Stimulated activated CD4-positive, alpha-beta T cell treated with anti-CD3 and anti-CD28 coated beads, TNF-alpha, amount 100 ng/mL, for 24 hours (primary cell): ENCODE data around the gene BEX3.
A peak's percentile ranks its signal among the peaks of the same experiment; 100 is the strongest.
"Not testable (repeated sequence)": the region's sequence is repeated elsewhere in the genome, so short reads cannot be mapped to it uniquely, and the experiment has no call there.

Experiments
- DNase-seq, 3 experiments: peaks; one replicate each; pipeline ENCODE4 v3.0.0-alpha.2; 2020; ENCODE audit warnings: low read depth in 3 of 3

The BEX3 gene

GRCh38 chrX:103376118-103376978, at the start of gene BEX3:
Gene BEX3 (plus strand): TSS chrX:103376538. CDS start chrX:103377522, 984 bp downstream.
- DNase-seq: peak in 1 of 3 experiments; percentile 26

DNA sequence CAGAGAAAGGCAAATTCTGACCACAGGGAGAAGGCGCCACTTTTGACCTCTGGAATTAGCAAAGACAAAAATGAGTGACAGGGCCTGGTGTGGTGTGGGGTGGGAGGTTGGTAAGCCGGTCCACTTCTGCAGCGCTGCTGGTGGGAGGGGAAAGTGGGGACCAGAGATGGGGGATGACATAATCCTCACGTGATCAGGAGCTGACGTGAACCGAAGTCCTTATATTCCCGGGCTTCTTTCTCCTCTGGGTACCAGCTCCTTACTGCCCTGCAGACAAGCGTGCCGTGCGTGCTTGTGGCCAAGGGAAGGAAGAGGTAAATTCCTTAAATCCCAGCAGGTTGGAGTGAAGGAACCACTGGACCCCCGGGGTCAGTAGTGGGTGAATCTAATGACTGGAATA, 46.3 kb upstream of the BEX3 start, which contains the start of gene TCEAL7:
TCEAL7 (plus strand) TSS at position 249 of the 400 bp plus-strand sequence. CDS start 1,165 bp downstream, outside the sequence.
- no peak for DNase-seq

- no peak for DNase-seq
These were observed 45.6 kb upstream of the BEX3 start for GRCh38 chrX:103330681-103331288.

DNA sequence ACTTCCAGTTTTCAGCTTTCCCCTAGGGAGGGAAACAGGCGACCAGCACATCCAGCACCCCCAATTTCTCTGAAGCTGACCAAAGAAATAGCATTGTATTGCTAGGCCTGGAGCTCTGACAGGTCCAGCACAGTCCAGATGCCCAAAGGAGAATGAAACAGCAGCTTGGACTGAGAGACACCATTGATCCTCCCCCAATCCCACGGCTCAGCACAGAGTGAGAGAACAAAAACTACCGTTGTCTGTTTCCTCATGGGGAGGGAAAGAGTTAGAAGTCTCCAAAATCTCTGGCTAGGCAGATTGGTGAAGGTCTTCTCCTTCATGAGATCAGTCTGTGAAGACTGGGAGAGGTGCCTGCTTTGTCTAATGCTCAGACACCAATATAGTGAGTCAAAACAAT, 37.7 kb upstream of the BEX3 start:
- no peak for DNase-seq

DNA sequence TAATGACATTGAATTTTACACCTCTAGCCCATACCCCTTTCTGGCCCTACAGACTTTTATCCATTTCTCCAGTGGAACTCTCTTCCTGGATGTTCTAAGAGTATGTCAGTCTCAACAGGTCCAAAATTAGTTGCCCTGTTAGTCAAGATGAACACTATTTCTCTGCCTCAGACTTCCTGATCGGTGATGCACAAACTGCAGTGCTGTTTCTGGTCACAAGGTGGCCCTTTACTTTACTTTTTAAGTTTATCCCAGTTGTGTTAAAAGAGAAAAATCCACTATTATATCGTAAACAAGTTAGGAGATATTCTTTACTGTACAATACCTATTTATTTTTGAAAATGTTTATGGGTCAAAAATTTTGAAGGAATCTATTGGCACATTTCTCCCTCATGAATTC, 33.2 kb upstream of the BEX3 start:
- peak in 1 of 3 experiments; percentile 14 for DNase-seq

DNA sequence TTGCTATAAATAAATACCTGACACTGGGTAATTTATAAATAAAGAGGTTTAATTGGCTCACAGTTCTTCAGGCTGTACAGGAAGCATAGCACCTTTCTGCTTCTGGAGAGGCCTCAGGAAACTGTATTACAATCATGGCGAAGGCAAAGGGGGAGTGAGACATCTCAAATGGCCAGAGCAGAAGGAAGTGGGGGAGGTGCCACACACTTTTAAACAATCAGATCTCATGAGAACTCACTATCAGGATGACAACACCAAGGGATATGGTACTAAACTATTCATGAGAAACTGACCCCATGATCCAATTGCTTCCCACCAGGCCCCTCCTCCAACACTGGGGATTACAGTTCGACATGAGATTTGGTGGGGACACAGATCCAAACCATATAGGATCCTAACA, 31.7 kb upstream of the BEX3 start:
- no peak for DNase-seq

- no peak for DNase-seq
These were observed 28.5 kb upstream of the BEX3 start for GRCh38 chrX:103347682-103348397.

DNA sequence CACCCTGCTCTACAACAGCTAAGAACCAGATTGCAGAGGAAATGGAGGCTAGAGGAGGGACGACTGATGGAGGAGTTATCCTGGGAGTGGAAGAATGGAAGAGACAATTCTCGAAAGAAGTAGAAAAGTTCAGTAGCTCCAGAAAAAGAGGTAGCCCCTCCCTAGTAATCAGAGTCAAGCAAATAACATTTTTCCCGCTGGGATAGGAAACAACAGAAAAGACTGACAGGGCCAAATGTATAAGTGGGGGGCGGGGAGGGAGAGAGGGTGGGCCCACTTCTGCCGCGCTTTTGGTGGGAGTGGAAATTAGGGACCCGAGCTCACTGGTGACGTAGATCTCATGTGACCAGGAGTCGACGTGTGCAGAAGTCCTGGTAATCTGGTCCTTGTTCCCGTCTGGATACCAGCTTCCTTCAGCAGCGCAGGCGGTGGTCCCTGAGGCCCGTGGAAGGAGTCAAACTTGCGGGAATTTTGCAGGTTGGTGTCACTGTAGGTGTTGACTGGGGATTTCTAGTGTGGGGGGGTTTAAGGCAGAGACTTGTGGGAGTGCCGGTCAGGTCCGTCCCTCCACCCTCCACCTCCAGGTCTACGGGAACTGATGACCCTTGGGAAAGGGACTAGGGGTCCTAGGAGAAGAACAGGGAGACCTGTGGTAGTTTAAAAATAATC, 20.1 kb upstream of the BEX3 start, which contains the start of gene TCEAL9:
TCEAL9 (plus strand) TSS at position 377 of the 669 bp plus-strand sequence. CDS start 1,179 bp downstream, outside the sequence.
- no peak for DNase-seq

DNA sequence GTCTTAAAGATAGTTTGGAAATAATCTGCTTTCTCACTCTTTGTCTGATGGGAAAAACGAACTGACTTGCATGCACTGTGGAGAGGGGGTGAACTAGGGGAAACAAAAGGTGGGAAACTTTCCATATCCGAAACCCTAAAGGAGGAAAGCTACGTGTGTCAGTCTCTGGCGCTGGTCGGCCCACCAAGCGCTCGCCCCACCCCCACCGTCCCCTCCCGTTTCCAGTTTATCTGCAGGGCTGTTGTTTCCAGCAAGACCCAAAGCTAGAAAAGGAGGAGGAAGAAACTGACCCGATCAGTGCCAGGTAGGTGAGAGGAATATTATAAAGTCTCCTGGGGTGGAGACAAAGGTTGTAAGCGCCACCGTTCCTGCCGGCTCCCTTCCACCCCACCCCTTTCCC, 19.5 kb upstream of the BEX3 start:
- DNase-seq: no peak

GRCh38 chrX:103357871-103358270, 18.5 kb upstream of the BEX3 start:
- DNase-seq: no peak

DNA sequence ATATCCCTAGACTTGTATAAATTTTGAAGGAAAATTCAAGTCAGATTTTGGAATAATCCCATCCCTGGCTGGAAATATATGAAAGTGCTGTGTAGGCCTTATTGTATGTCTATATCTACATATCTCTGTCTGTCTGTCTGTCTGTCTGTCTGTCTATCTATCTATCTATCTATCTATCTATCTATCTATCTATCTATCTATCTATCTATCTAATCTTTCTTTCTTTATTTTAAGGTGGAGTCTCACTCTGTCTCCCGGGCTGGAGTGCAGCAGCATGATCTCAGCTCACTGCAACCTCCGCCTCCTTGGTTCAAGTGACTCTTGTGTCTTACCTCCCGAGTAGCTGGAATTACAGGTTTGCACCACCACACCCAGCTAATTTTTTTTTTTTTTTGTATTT, 16.7 kb upstream of the BEX3 start:
- DNase-seq: not testable (repeated sequence)

DNA sequence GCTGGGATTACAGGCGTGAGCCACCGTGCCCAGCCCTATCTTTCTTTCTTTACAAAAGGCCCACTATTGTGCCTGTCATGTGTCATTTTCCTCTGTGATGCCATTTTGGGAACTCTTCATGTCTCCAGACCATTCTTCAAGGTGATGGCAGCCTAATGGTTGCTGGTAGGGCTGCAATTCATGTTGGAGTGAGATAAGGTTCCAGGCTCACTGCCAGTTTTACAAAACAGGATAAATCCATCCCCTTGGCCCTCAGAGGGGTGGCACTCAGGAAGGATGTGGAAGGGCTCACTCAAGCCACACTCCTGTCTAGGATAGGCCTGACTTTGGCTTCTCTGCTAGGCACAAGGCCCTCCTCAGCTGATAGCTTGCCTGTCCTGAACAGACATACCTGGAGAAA, 16.2 kb upstream of the BEX3 start:
- no peak for DNase-seq

DNA sequence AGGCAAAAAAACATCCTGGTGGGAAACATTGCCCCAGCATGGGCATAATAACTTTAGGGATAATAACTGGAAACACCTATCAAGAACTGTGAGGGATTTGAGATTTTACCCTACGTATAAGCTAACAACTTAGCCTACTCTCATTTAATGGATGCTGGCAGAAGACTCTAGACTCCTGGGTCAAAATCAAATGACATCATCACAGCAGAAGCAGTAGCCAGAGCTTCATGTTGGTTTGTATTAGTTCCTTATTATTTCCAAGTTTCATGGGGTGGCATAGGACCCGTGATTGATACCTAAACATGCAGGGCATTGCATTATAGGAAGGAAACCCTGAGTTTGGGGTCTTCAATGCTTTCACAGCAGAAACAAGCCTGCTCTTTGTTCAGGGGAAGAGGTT, 15.4 kb upstream of the BEX3 start:
- DNase-seq: no peak

DNA sequence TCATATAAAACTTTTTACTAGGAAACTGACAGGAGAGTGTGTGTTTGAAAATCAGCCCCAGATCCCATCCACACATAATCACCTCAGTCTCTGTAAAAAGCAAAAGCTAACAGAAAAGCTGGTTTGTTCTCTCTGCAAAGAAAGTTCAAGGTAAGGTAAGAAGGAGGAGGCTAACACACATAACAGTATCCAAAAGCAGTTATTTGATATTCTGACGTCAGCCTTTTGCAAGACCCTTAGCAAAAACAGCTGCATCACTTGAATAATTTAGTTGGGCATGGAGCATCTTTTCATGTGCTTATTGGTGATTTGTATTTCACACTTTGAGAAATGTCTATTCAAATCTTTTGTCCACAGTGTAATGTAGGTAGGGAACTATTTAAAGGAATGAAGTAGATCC, 14.5 kb upstream of the BEX3 start:
- no peak for DNase-seq

DNA sequence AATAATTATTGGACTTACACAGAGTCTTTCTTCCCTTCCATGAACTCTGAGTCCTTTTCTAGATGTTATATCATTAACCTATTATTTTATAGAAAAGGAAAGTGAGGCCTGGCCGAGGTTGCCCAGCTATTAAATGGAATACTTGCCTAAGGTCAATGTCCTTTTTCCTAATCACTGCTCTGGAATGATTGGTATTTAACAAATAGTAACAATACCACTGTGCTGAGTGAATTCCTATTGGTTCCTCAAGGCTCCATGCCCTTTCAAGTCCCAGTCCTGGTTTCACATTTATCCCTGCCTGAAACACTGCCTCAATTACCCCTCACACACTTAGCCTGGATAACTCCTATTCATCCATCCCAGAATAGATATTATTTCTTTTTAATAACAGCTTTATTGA, 13.9 kb upstream of the BEX3 start:
- no peak for DNase-seq

GRCh38 chrX:103363046-103363445, 13.3 kb upstream of the BEX3 start:
- no peak for DNase-seq

DNA sequence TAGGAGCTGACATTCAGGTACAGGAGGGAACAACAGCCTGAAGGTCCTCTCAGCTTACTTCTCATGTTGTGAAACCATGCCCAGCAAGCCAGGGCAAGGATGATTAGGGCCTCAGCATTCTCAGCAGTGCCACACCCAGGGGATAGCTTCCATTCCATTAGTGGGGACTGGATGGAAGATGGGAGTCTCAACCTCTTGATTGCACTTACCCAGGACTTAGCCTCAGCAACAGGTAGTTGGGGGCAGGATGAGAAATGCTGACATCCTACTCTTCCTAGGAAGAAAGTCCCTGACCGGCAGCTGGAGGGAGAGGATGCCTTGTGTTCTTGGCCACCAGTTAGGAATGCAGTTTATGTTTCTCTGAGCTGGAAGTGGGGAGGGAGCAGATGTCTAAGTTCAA, 8.8 kb upstream of the BEX3 start:
- DNase-seq: no peak

GRCh38 chrX:103369479-103369878, 6.9 kb upstream of the BEX3 start:
- no peak for DNase-seq

DNA sequence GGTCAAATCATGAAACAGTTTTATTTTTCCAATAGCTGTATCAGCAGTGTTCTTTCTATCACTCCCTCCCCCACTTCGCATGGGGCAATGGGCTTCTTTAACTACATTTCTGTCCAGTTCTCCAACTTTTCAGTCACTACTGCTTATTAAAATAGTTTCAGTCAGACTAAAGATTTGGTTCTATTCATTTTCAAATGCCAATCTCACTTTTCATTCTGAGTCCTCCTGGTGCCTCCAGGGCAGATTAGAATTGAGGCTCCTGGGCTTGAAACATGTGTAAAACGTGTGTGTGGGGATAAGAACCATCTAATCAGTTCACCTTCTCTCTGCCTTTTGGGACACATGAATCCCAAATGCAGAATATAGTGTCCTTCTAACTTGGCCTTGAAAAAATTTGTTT, 3.5 kb upstream of the BEX3 start:
- DNase-seq: no peak

DNA sequence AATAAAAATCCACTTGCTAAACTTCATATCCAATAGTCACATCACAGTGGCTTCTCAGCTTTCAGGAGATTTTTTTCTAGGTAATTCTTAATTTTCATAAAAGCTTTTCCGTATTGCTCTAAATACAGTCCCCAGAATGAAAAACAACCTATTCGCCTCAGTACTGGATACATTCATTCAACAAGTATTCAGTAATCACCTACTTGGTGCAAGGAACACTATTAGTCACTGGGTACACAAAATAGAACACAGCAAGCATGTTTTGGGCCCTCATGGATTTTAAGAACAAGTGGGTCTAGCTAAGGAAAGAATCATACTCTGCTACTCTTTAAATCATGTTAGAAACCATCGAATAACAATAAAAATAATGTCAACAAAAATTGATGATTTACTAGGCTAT, 2.8 kb upstream of the BEX3 start:
- DNase-seq: no peak

DNA sequence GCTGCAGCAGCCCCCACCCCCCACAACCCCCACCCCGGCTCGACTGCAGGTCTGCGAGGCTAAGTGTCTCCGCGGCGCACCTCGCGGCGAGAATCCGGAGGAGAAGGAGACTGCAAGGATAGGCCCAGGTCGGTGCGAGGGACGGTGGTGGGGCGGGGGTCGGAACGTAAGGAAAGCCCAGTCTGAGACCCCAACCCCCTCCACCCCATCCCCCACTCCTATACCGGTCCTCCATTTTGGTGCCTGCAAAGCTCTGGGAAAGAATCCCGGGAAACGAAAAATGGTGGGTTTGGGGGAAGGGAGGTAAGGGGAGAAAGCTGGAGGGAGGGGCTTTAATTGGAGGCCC, 614 bp downstream of the BEX3 start:
- no peak for DNase-seq

- no peak for DNase-seq
These were observed 2.7 kb downstream of the BEX3 start for GRCh38 chrX:103378990-103379389.
